Panc1 (cell line): Measurements from ENCODE around the gene PIGBOS1.

Experiments used
- CTCF ChIP-seq: fragments of 450-650 bp; IDR thresholded peaks from 2 replicates; pipeline ENCODE4 v1.5.1; 2017; ENCODE audit warnings: mild to moderate bottlenecking
- POLR2AphosphoS5 ChIP-seq: IDR thresholded peaks from 2 replicates; pipeline ENCODE4 v1.6.1; 2012; ENCODE audit warnings: mild to moderate bottlenecking, low read depth, low read length, moderate library complexity

GRCh38 chr15:55277715-55278114, 41.2 kb downstream of the PIGBOS1 start:
- TF ChIP-seq CTCF (no peak), POLR2AphosphoS5 (no peak)
